Suprapubic skin (tissue), 4 donors: ENCODE results near the gene ACTL8. TPM values are rescaled to one million over a fixed set of nuclear protein-coding genes. Genes with fewer than 3 reads are reported as not detected.

Experiments used
- DNase-seq, 2 donors: peaks; one replicate each; pipeline ENCODE4 v3.0.0-alpha.2; 2019; ENCODE audit warnings: low spot score in 2 of 2
- H3K27ac ChIP-seq: fragments of 200-600 bp; sonication (generic); one replicate; pipeline ENCODE4 v1.5.1; 2019
- H3K27me3 ChIP-seq: fragments of 200-600 bp; sonication (generic); one replicate; pipeline ENCODE4 v1.5.1; 2019
- H3K36me3 ChIP-seq: fragments of 200-600 bp; sonication (generic); one replicate; pipeline ENCODE4 v1.5.1; 2019
- H3K4me1 ChIP-seq: fragments of 200-600 bp; sonication (generic); one replicate; pipeline ENCODE4 v1.5.1; 2019
- H3K4me3 ChIP-seq: fragments of 200-600 bp; sonication (generic); one replicate; pipeline ENCODE4 v1.5.1; 2019; ENCODE audit warnings: mild to moderate bottlenecking
- H3K9me3 ChIP-seq: fragments of 200-600 bp; sonication (generic); one replicate; pipeline ENCODE4 v1.5.1; 2019
- CTCF ChIP-seq, 2 donors: fragments of 200-600 bp in 1 of 2; fragments of 450-650 bp in 1 of 2; sonication (generic) in 1 of 2; IDR thresholded peaks; one replicate each; pipeline ENCODE4 v1.5.1; 2016 to 2019; ENCODE audit warnings: antibody characterized with exemption in 2 of 2, mild to moderate bottlenecking in 1 of 2, moderate library complexity in 1 of 2
- EP300 ChIP-seq: sonication (generic); formaldehyde crosslinking; IDR thresholded peaks from one replicate; pipeline ENCODE4 v1.6.1; 2017; ENCODE audit warnings: antibody characterized with exemption
- POLR2A ChIP-seq, 2 donors: fragments of 450-650 bp; IDR thresholded peaks; one replicate each; pipeline ENCODE4 v1.6.1; 2017; ENCODE audit warnings: antibody characterized with exemption in 2 of 2, mild to moderate bottlenecking in 2 of 2, moderate library complexity in 2 of 2
- POLR2AphosphoS5 ChIP-seq, 3 donors: sonication (generic); formaldehyde crosslinking; IDR thresholded peaks; one replicate each; pipeline ENCODE4 v1.6.1; 2017; ENCODE audit warnings: antibody characterized with exemption in 3 of 3
- WGBS: methylation state at CpG from one replicate; pipeline ENCODE4 v1.1.5; 2018; 5-methylcytosine and 5-hydroxymethylcytosine counted together
- total RNA-seq, 4 donors: library from RNA; depleted of rRNA; stranded (reverse); fragments of >200 nt; gene quantifications; one replicate each; pipeline ENCODE4 v1.1.0, GENCODE V29; 2016

ACTL8 gene
- total RNA-seq, 4 donors from 2014 or later: not detected

DNA sequence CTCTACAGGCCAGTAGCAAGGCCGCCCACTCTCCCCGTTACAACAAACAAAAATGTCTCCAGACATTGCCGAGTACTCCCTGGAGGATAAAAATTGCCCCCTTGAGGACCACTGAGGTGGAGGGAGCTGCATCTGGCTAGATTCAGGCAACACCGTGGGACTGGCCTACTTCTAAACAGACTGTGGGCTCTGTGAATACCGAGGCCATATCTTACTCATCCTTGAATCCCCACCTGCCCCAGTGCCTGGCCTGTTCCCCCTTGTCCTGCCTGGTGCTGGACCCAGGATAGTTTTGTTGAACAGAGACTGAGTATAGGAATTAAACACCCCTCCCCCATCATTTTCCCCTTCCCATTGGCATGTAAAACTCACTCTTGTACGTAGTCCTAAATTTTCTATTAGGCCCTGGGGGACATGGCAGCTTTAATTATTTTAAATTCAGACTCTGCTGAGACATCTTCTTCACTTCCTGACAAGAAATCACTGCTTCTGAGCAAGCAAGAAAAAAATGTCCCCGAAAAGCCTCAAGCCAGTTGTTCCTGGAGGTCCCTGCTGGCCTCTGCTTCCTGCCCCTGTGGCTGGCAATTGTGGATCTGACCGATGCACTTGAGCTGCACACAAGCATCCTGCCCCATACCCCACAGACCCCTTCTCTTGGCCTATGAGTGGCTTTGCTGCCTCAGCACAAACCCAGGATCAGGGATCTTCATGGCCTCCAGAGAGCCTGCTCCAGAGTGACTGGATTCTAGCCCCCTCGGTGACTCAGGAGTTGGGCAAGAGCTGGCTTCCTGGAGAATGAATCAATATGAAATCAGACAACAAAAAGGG, 111.0 kb downstream of the ACTL8 start:
- Histone ChIP-seq H3K27me3 (peaks cover 3% of the 10 kb centered on the region), H3K9me3 (no peaks in the 10 kb centered on the region), H3K36me3 (no peaks in the 10 kb centered on the region), H3K4me3 (no peak overlapping the region), H3K27ac (no peak overlapping the region), H3K4me1 (no peaks in the 10 kb centered on the region)
- DNase-seq: no peak
- TF ChIP-seq POLR2AphosphoS5 (IDR thresholded peaks at IDR 0.05): no peak
- 67% methylated on average over 9 of the region's 9 CpGs for WGBS

DNA sequence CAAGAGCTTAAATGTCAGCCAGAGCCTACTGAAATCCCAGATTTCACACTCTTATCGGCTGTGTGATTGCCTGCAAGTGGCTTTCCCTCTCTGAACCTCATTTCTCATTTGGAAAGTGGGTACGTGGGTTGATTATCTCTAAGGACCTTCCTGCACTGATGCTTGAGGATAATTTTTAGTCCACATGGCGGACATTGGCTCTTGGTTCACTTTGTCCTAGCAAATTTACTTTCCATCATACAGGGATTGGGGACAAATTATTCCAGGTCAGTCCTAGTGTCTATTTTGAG, 111.6 kb downstream of the ACTL8 start:
- no peak overlapping the region for H3K4me3 ChIP-seq
- DNase-seq: no peak
- no peaks in the 10 kb centered on the region for H3K4me1 ChIP-seq
- peaks cover 3% of the 10 kb centered on the region for H3K27me3 ChIP-seq
- H3K36me3 ChIP-seq: no peaks in the 10 kb centered on the region
- no peak overlapping the region for H3K27ac ChIP-seq
- WGBS: 80% methylated on average over 3 of the region's 3 CpGs
- H3K9me3 ChIP-seq: no peaks in the 10 kb centered on the region
- TF ChIP-seq POLR2A (IDR thresholded peaks at IDR 0.05) (no peak), POLR2AphosphoS5 (IDR thresholded peaks at IDR 0.05) (no peak), CTCF (IDR thresholded peaks at IDR 0.05) (no peak), EP300 (no peak)

DNA sequence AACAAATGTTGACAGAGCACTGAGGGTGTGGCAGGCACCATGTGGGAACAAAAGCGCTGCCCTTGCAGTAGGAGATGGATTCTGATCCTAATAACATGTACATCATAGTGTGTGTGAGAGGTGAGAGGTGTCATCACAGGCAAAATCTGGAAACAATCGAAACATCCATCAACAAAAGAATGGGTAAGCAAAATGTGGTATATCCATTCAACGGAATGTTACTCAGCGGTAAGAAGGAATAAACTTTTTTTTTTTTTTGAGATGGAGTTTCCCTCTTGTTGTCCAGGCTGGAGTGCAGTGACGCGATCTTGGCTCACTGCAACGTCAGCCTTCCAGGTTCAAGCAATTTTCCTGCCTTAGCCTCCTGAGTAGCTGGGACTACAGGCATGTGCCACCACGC, 112.3 kb downstream of the ACTL8 start:
- Histone ChIP-seq H3K27ac (no peak overlapping the region), H3K4me3 (no peak overlapping the region), H3K36me3 (no peaks in the 10 kb centered on the region), H3K9me3 (no peaks in the 10 kb centered on the region), H3K27me3 (peaks cover 3% of the 10 kb centered on the region), H3K4me1 (no peaks in the 10 kb centered on the region)
- WGBS: 95% methylated on average over 8 of the region's 8 CpGs
- no peak for TF ChIP-seq EP300
- no peak for TF ChIP-seq POLR2AphosphoS5 (IDR thresholded peaks at IDR 0.05)
- TF ChIP-seq CTCF (IDR thresholded peaks at IDR 0.05): no peak
- no peak for TF ChIP-seq POLR2A (IDR thresholded peaks at IDR 0.05)
- DNase-seq: no peak

DNA sequence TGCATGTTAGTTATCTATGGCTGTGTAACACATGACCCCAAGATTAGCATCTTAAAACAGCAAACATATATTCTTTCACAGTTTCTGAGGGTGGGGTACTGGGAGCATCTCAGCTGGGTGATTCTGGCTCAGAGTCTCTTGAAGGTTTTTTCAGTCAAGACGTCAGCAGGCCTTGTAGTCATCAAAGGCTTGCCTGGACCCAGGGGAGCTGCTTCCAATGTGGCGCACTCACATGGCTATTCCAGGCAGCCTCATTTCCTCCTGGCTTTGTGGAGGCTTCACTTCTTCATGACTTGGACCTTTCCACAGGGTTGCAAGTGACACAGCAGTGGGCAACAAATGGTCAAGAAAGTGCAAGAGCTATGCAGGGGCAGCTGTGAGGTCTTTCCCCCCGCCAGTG, 114.7 kb downstream of the ACTL8 start:
- Histone ChIP-seq H3K4me1 (no peaks in the 10 kb centered on the region), H3K36me3 (no peaks in the 10 kb centered on the region), H3K9me3 (no peaks in the 10 kb centered on the region), H3K27ac (no peak overlapping the region), H3K27me3 (peaks cover 4% of the 10 kb centered on the region), H3K4me3 (no peak overlapping the region)
- no peak for TF ChIP-seq POLR2AphosphoS5 (IDR thresholded peaks at IDR 0.05)
- no peak for TF ChIP-seq EP300
- TF ChIP-seq POLR2A (IDR thresholded peaks at IDR 0.05): no peak
- TF ChIP-seq CTCF (IDR thresholded peaks at IDR 0.05): no peak
- WGBS: 63% methylated on average over 3 of the region's 3 CpGs
- no peak for DNase-seq

DNA sequence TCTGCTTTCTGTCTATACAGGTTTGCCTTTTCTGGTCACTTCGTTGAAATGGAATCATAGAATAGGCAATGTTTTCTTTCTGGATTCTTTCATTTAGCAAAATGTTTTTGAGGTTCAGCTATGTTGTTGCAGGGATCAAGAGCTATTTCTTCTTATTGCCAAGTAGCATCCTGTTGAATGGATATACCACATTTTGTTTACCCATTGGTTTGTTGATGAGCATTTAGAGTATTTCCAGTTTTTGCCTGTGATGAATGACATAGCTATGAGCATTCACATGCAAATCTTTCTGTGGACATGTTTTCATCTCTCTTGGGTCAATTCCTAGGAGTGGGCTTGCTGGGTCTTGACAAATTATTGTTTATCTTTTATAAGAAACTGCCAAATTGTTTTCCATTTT, 115.5 kb downstream of the ACTL8 start:
- H3K27me3 ChIP-seq: peaks cover 4% of the 10 kb centered on the region
- no peak for DNase-seq
- TF ChIP-seq POLR2AphosphoS5 (IDR thresholded peaks at IDR 0.05) (no peak), CTCF (IDR thresholded peaks at IDR 0.05) (no peak), EP300 (no peak), POLR2A (IDR thresholded peaks at IDR 0.05) (no peak)
- no peak overlapping the region for H3K4me3 ChIP-seq
- H3K9me3 ChIP-seq: no peaks in the 10 kb centered on the region
- no peaks in the 10 kb centered on the region for H3K4me1 ChIP-seq
- H3K27ac ChIP-seq: no peak overlapping the region
- H3K36me3 ChIP-seq: no peaks in the 10 kb centered on the region
- 90% methylated on average over 1 of the region's 1 CpG for WGBS
